ENCODE data around the gene MAD1L1.

The MAD1L1 gene

GRCh38 chr7:1926908-1927306 lies 305.8 kb downstream of the MAD1L1 start:
- no peak for DNase-seq (ENCODE audit: low read depth)

GRCh38 chr7:1925973-1926907 lies 306.5 kb downstream of the MAD1L1 start:
- no peak for DNase-seq (ENCODE audit: low read depth)

- no peak for DNase-seq (ENCODE audit: low read depth)
Observed at GRCh38 chr7:1925349-1925748, 307.4 kb downstream of the MAD1L1 start.

- no peak for DNase-seq (ENCODE audit: low read depth)
Observed at GRCh38 chr7:1924258-1924817, 308.4 kb downstream of the MAD1L1 start.

- DNase-seq (ENCODE audit: low read depth), result no peak
Observed at GRCh38 chr7:1923409-1924257, 309.1 kb downstream of the MAD1L1 start.

- DNase-seq (ENCODE audit: low read depth), result no peak
Observed at GRCh38 chr7:1922870-1923236, 309.9 kb downstream of the MAD1L1 start.

- DNase-seq (ENCODE audit: low read depth), result no peak
Observed at GRCh38 chr7:1922071-1922869, 310.5 kb downstream of the MAD1L1 start.

- no peak for DNase-seq (ENCODE audit: low read depth)
Observed at GRCh38 chr7:1920881-1921280, 311.9 kb downstream of the MAD1L1 start.

- DNase-seq (ENCODE audit: low read depth), result no peak
Observed at GRCh38 chr7:1920266-1920681, 312.5 kb downstream of the MAD1L1 start.

- no peak for DNase-seq (ENCODE audit: low read depth)
Observed at GRCh38 chr7:1919539-1920265, 313.0 kb downstream of the MAD1L1 start.

- no peak for DNase-seq (ENCODE audit: low read depth)
Observed at GRCh38 chr7:1918881-1919525, 313.7 kb downstream of the MAD1L1 start.

GRCh38 chr7:1918063-1918645 lies 314.6 kb downstream of the MAD1L1 start:
- DNase-seq (ENCODE audit: low read depth), result no peak

GRCh38 chr7:1917221-1918062 lies 315.3 kb downstream of the MAD1L1 start:
- DNase-seq (ENCODE audit: low read depth), result no peak

- DNase-seq (ENCODE audit: low read depth), result no peak
Observed at GRCh38 chr7:1916601-1916970, 316.2 kb downstream of the MAD1L1 start.

- DNase-seq (ENCODE audit: low read depth), result no peak
Observed at GRCh38 chr7:1915956-1916600, 316.7 kb downstream of the MAD1L1 start.

- DNase-seq (ENCODE audit: low read depth), result no peak
Observed at GRCh38 chr7:1915326-1915725, 317.4 kb downstream of the MAD1L1 start.

GRCh38 chr7:1914743-1915142 lies 318.0 kb downstream of the MAD1L1 start:
- DNase-seq (ENCODE audit: low read depth), result no peak

GRCh38 chr7:1914321-1914720 lies 318.4 kb downstream of the MAD1L1 start:
- no peak for DNase-seq (ENCODE audit: low read depth)

Measured in HS-5 (cell line).